ENCODE data around the gene SIAH2.

Gene SIAH2

DNA sequence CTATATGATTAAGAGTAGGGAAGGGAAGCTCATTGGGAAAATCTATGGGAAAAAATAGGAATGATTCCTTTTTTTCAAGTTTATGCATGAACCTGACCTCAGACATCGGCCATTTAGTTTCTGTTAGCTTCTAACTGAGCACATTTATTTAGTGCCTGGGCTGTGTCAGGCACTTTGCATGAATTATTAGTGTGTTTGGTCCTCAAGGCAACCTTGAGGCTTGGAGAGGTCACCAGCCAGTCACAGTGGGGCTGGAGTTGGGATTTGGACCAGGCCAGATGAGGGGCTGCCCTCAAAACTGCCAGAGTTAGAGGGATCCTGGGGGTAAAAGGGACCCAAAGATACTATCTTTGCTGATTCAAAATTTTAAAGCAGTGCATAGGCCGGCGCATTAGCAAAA is 8.1 kb downstream of the SIAH2 start:
- H3K9me3 ChIP-seq (ENCODE audit: low read length) = no peaks in the 10 kb centered on the region

DNA sequence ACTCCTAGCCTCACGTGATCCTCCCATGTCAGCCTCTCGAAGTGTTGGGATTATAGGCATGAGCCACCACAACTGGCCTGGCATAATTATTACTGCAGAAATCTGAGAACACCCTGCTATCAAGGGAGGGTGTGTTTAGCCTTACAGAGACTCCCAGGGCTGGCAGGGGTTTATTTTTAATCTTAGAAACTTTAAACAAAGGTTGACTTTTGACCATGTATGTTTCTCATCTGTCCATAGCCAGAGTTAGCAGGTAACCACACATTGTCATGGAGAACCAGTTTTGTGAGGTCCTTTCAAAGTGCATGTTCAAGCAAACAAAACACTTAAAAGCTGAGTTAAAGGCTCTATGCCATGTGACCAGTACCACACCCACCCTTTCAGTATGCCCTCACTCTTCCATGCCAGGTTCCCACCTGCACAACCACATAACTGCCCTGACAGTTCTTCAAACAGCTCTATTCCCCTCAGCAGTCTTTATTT is 11.1 kb downstream of the SIAH2 start:
- Histone ChIP-seq H3K9me2 (ENCODE audit: low read depth, low read length) (no peaks in the 10 kb centered on the region), H3K36me3 (ENCODE audit: insufficient read depth, low read length) (peaks cover 60% of the 10 kb centered on the region), H3F3A (ENCODE audit: insufficient read depth, low read length) (no peaks in the 10 kb centered on the region), H3K4me3 (ENCODE audit: low read depth, low read length, poor library complexity, severe bottlenecking) (no peak overlapping the region), H3K9me3 (ENCODE audit: low read length) (no peaks in the 10 kb centered on the region), H3K4me2 (ENCODE audit: low read length) (no peak overlapping the region), H3K9ac (ENCODE audit: low read length) (no peak overlapping the region), H3K4me1 (ENCODE audit: insufficient read depth, low read length, severe bottlenecking) (peaks cover 72% of the 10 kb centered on the region), H4K20me1 (ENCODE audit: insufficient read depth, low read length) (no peaks in the 10 kb centered on the region), H3K27me3 (ENCODE audit: insufficient read depth, low read length) (no peaks in the 10 kb centered on the region), H2AFZ (ENCODE audit: low read length) (no peak overlapping the region), H3K79me2 (ENCODE audit: insufficient read depth, low read length) (peaks cover 97% of the 10 kb centered on the region), H3K27ac (ENCODE audit: low read depth, low read length, poor library complexity, severe bottlenecking) (peak overlapping the region; percentile 13)
- TF ChIP-seq CTCF (IDR thresholded peaks at IDR 0.05; ENCODE audit: low read length) (no peak), EZH2 (IDR thresholded peaks at IDR 0.05; ENCODE audit: borderline replicate concordance, low read length) (no peak)

More for the DNA sequence above, 8.1 kb downstream of the SIAH2 start:
- peaks cover 69% of the 10 kb centered on the region for H3K36me3 ChIP-seq (ENCODE audit: insufficient read depth, low read length)
- H2AFZ ChIP-seq (ENCODE audit: low read length) = no peak overlapping the region
- no peaks in the 10 kb centered on the region for H3K9me2 ChIP-seq (ENCODE audit: low read depth, low read length)
- H3K4me1 ChIP-seq (ENCODE audit: insufficient read depth, low read length, severe bottlenecking) = peaks cover 63% of the 10 kb centered on the region
- no peak overlapping the region for H3K4me3 ChIP-seq (ENCODE audit: low read depth, low read length, poor library complexity, severe bottlenecking)
- H3K27ac ChIP-seq (ENCODE audit: low read depth, low read length, poor library complexity, severe bottlenecking) = no peak overlapping the region
- TF ChIP-seq CTCF (IDR thresholded peaks at IDR 0.05; ENCODE audit: low read length) = no peak
- TF ChIP-seq EZH2 (IDR thresholded peaks at IDR 0.05; ENCODE audit: borderline replicate concordance, low read length) = no peak
- H3K79me2 ChIP-seq (ENCODE audit: insufficient read depth, low read length) = peaks cover 93% of the 10 kb centered on the region
- H3F3A ChIP-seq (ENCODE audit: insufficient read depth, low read length) = no peaks in the 10 kb centered on the region; the same call in 1 of the 2 replicates
- H3K27me3 ChIP-seq (ENCODE audit: insufficient read depth, low read length) = no peaks in the 10 kb centered on the region
- H4K20me1 ChIP-seq (ENCODE audit: insufficient read depth, low read length) = no peaks in the 10 kb centered on the region
- no peak overlapping the region for H3K4me2 ChIP-seq (ENCODE audit: low read length)
- H3K9ac ChIP-seq (ENCODE audit: low read length) = no peak overlapping the region

DNA sequence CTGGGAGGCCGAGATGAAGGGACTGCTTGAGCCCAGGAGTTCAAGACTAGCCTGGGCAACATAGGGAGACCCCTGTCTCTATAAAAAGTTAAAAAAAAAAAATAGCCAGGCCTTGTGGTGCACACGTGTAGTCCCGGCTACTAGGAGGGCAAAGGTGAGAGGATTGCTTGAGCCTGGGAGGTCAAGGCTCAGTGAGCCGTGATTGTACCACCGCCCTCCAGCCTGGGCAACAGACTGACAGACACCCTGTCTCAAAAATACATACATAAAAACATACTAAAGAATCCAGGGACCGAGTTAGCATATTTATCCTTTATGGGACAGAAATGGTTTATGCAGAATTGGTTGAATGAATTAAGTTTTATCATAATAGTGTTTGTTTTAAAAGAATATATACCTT is 13.7 kb downstream of the SIAH2 start:
- H3K9me2 ChIP-seq (ENCODE audit: low read depth, low read length) = no peaks in the 10 kb centered on the region
- no peaks in the 10 kb centered on the region for H4K20me1 ChIP-seq (ENCODE audit: insufficient read depth, low read length)
- H3K9me3 ChIP-seq (ENCODE audit: low read length) = no peaks in the 10 kb centered on the region
- H3K27ac ChIP-seq (ENCODE audit: low read depth, low read length, poor library complexity, severe bottlenecking) = peak overlapping the region; percentile 20
- no peak overlapping the region for H2AFZ ChIP-seq (ENCODE audit: low read length)
- H3K27me3 ChIP-seq (ENCODE audit: insufficient read depth, low read length) = no peaks in the 10 kb centered on the region
- no peak overlapping the region; the same call in 1 of the 2 replicates for H3K9ac ChIP-seq (ENCODE audit: low read length)
- no peak overlapping the region for H3K4me3 ChIP-seq (ENCODE audit: low read depth, low read length, poor library complexity, severe bottlenecking)
- TF ChIP-seq CTCF (IDR thresholded peaks at IDR 0.05; ENCODE audit: low read length) (no peak), EZH2 (IDR thresholded peaks at IDR 0.05; ENCODE audit: borderline replicate concordance, low read length) (no peak)
- H3K4me1 ChIP-seq (ENCODE audit: insufficient read depth, low read length, severe bottlenecking) = peaks cover 75% of the 10 kb centered on the region
- H3K36me3 ChIP-seq (ENCODE audit: insufficient read depth, low read length) = peaks cover 47% of the 10 kb centered on the region
- H3F3A ChIP-seq (ENCODE audit: insufficient read depth, low read length) = no peaks in the 10 kb centered on the region
- H3K4me2 ChIP-seq (ENCODE audit: low read length) = peak overlapping the region; percentile 2; the same call in 1 of the 2 replicates
- H3K79me2 ChIP-seq (ENCODE audit: insufficient read depth, low read length) = peaks cover 96% of the 10 kb centered on the region
